ENCODE measurements around the gene ADGRD1. TPM values are rescaled to one million over a fixed set of nuclear protein-coding genes. Genes with fewer than 3 reads are reported as not detected.
"Not testable (repeated sequence)": the region's sequence is repeated elsewhere in the genome, so short reads cannot be mapped to it uniquely, and the experiment has no call there.

The ADGRD1 gene
- total RNA-seq, 3 donors from 2014 or later: 11.6 to 47.5 (median 18.7) TPM

GRCh38 chr12:130932061-130932930 is 21.4 kb upstream of the ADGRD1 start:
- Histone ChIP-seq H3K27ac (no peak overlapping the region), H3K27me3 (peaks cover 0 to 39% of the 10 kb centered on the region in 2 donors), H3K4me3 (no peak overlapping the region), H3K4me1 (no peaks in the 10 kb centered on the region), H3K9me3 (peaks cover 0 to 14% of the 10 kb centered on the region in 2 donors), H3K36me3 (no peaks in the 10 kb centered on the region)
- intact Hi-C loops (cut with DNase I; ENCODE audit: low total_unique reads): no loop called here
- TF ChIP-seq POLR2AphosphoS5 (IDR thresholded peaks at IDR 0.05) (no peak), POLR2A (IDR thresholded peaks at IDR 0.05) (no peak)
- TF ChIP-seq, protein P1, sequence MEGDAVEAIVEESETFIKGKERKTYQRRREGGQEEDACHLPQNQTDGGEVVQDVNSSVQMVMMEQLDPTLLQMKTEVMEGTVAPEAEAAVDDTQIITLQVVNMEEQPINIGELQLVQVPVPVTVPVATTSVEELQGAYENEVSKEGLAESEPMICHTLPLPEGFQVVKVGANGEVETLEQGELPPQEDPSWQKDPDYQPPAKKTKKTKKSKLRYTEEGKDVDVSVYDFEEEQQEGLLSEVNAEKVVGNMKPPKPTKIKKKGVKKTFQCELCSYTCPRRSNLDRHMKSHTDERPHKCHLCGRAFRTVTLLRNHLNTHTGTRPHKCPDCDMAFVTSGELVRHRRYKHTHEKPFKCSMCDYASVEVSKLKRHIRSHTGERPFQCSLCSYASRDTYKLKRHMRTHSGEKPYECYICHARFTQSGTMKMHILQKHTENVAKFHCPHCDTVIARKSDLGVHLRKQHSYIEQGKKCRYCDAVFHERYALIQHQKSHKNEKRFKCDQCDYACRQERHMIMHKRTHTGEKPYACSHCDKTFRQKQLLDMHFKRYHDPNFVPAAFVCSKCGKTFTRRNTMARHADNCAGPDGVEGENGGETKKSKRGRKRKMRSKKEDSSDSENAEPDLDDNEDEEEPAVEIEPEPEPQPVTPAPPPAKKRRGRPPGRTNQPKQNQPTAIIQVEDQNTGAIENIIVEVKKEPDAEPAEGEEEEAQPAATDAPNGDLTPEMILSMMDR (IDR thresholded peaks at IDR 0.05): no peak
- no peak for DNase-seq (ENCODE audit: low spot score in 2 of 2)

DNA sequence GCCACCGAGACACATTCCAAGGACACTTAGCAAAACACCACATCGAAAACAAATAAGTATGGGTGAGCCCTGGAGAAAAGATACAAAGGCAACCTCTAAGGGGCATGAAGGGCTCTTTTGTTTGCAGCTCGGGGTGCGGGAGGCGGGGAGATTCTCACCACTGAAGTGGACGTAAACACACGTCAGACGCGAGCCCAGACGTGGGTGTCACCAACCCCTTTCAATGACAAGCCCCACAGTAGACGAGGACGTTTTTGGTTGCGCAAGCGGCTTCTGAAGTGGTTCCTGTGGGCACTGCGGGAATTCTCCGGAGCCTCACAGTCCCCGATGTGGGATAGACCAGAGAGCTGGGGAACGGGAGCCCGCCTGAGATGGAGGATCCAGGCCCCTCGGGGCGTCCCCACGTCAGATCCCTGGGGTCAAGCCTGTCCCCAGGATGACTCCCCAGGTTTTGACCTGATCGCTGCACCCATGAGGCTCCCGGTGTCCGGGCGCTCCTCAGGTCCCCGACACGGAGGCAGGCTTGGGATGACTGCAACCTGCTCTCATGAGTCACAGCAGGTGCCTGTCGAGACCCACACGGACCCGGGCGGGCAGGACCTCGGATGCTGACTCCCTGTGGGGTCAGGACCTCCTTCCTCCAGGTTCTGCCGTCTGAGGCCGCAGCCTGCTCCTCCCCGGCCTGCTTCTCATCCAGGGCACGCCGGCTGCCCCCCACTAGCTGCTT is 20.3 kb upstream of the ADGRD1 start:
- H3K4me3 ChIP-seq: peak overlapping the region in 1 of 3 donors; percentile 32
- intact Hi-C loops (cut with DNase I; ENCODE audit: low total_unique reads): no loop called here
- TF ChIP-seq, protein P1 (IDR thresholded peaks at IDR 0.05): no peak
- no peak for TF ChIP-seq POLR2AphosphoS5 (IDR thresholded peaks at IDR 0.05)
- no peak for TF ChIP-seq POLR2A (IDR thresholded peaks at IDR 0.05)

GRCh38 chr12:130934753-130935152 is 19.0 kb upstream of the ADGRD1 start:
- Histone ChIP-seq H3K4me1 (no peaks in the 10 kb centered on the region), H3K27ac (no peak overlapping the region), H3K27me3 (peaks cover 0 to 31% of the 10 kb centered on the region in 2 donors), H3K4me3 (no peak overlapping the region), H3K9me3 (peaks cover 0 to 14% of the 10 kb centered on the region in 2 donors), H3K36me3 (no peaks in the 10 kb centered on the region)
- TF ChIP-seq POLR2A (IDR thresholded peaks at IDR 0.05): no peak
- TF ChIP-seq POLR2AphosphoS5 (IDR thresholded peaks at IDR 0.05): no peak
- TF ChIP-seq, protein P1 (IDR thresholded peaks at IDR 0.05): no peak
- DNase-seq (ENCODE audit: low spot score in 2 of 2): no peak
- intact Hi-C loops (cut with DNase I; ENCODE audit: low total_unique reads): no loop called here

More for the DNA sequence above, 20.3 kb upstream of the ADGRD1 start:
- H3K4me1 ChIP-seq: no peaks in the 10 kb centered on the region
- no peaks in the 10 kb centered on the region for H3K36me3 ChIP-seq
- peaks cover 0 to 14% of the 10 kb centered on the region in 2 donors for H3K9me3 ChIP-seq
- peaks cover 0 to 36% of the 10 kb centered on the region in 2 donors for H3K27me3 ChIP-seq
- H3K27ac ChIP-seq: no peak overlapping the region
- DNase-seq (ENCODE audit: low spot score in 2 of 2): no peak

DNA sequence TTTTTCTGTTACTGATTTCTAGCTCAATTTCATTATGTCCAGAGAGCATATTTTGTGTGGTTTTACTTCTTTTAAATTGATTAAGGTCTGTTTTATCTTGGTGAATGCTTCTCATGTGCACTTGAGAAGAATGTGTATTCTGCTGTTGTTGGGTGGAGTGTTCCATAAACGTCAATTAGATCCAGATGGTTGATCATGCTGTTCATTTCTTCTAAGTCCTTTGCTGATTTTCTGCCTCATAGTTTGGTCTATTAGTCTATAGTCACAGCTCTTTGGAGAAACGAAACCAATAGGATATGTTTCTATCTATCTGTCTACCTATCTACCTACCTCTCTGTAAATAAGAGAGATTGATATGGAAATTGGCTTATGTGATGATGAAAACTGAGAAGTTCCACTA is 17.1 kb upstream of the ADGRD1 start:
- Histone ChIP-seq H3K36me3 (no peaks in the 10 kb centered on the region), H3K27ac (no peak overlapping the region), H3K27me3 (peaks cover 0 to 22% of the 10 kb centered on the region in 2 donors), H3K4me3 (no peak overlapping the region), H3K4me1 (no peaks in the 10 kb centered on the region), H3K9me3 (peaks cover 0 to 24% of the 10 kb centered on the region in 2 donors)
- no peak for DNase-seq (ENCODE audit: low spot score in 2 of 2)
- TF ChIP-seq, protein P1 (IDR thresholded peaks at IDR 0.05): no peak
- TF ChIP-seq POLR2A (IDR thresholded peaks at IDR 0.05): no peak
- TF ChIP-seq POLR2AphosphoS5 (IDR thresholded peaks at IDR 0.05): no peak
- intact Hi-C loops (cut with DNase I; ENCODE audit: low total_unique reads): no loop called here

GRCh38 chr12:130937063-130937462 is 16.6 kb upstream of the ADGRD1 start:
- H3K9me3 ChIP-seq: peaks cover 0 to 24% of the 10 kb centered on the region in 2 donors
- TF ChIP-seq POLR2AphosphoS5 (IDR thresholded peaks at IDR 0.05): no peak
- TF ChIP-seq, protein P1 (IDR thresholded peaks at IDR 0.05): no peak
- no peak for TF ChIP-seq POLR2A (IDR thresholded peaks at IDR 0.05)
- no peaks in the 10 kb centered on the region for H3K36me3 ChIP-seq
- no peak for DNase-seq (ENCODE audit: low spot score in 2 of 2)
- no peak overlapping the region for H3K4me3 ChIP-seq
- peaks cover 0 to 18% of the 10 kb centered on the region in 2 donors for H3K27me3 ChIP-seq
- intact Hi-C loops (cut with DNase I; ENCODE audit: low total_unique reads): no loop called here
- H3K27ac ChIP-seq: no peak overlapping the region
- H3K4me1 ChIP-seq: no peaks in the 10 kb centered on the region

- H3K27ac ChIP-seq; H3K36me3 ChIP-seq; H3K4me1 ChIP-seq; H3K4me3 ChIP-seq; intact Hi-C loops (cut with DNase I; ENCODE audit: low total_unique reads); DNase-seq (ENCODE audit: low spot score in 2 of 2): not testable (repeated sequence)
- peaks cover 0 to 24% of the 10 kb centered on the region in 2 donors for H3K9me3 ChIP-seq
- peaks cover 0 to 14% of the 10 kb centered on the region in 2 donors for H3K27me3 ChIP-seq
Measured at GRCh38 chr12:130937546-130937945, 16.2 kb upstream of the ADGRD1 start.

Data from breast epithelium (tissue), 4 donors.